Upper lobe of left lung (tissue), 4 donors: Measurements from ENCODE around the gene TPM4.

Source experiments
- CTCF ChIP-seq, 6 experiments: fragments of 450-650 bp in 4 of 6; fragments of 200-600 bp in 2 of 6; sonication (generic) in 2 of 6; IDR thresholded peaks; one replicate each; pipeline ENCODE4 v1.5.1; 2016 to 2019; ENCODE audit warnings: antibody characterized with exemption in 6 of 6
- POLR2A ChIP-seq, 4 donors: fragments of 450-650 bp; IDR thresholded peaks; one replicate each; pipeline ENCODE4 v1.5.1; 2016 to 2017; ENCODE audit warnings: antibody characterized with exemption in 4 of 4, mild to moderate bottlenecking in 2 of 4
- POLR2AphosphoS5 ChIP-seq, 2 donors: sonication (generic); formaldehyde crosslinking; IDR thresholded peaks; one replicate each; pipeline ENCODE4 v1.5.1; 2017; ENCODE audit warnings: antibody characterized with exemption in 2 of 2

- TF ChIP-seq POLR2A (IDR thresholded peaks at IDR 0.05) (no peak), CTCF (IDR thresholded peaks at IDR 0.05) (no peak), POLR2AphosphoS5 (IDR thresholded peaks at IDR 0.05) (no peak)
These were observed 50.8 kb downstream of the TPM4 start for GRCh38 chr19:16127080-16127479.
